A673 (cell line): ENCODE results near the gene PXDC1. TPM values are rescaled to one million over a fixed set of nuclear protein-coding genes. Genes with fewer than 3 reads are reported as not detected.

Source experiments
- BruUV-seq: library from RNA; stranded (reverse); fragments of 400-500 nt; replicated peaks from 2 replicates; lab custom pipeline; 2021; lab: Mats Ljungman, UMichigan
- CTCF ChIA-PET: fragments of 300-600 bp; sonication (Branson Sonifier 250); formaldehyde crosslinking; loops from one replicate; lab custom pipeline; 2022; ENCODE audit warnings: antibody characterized with exemption; lab: Charles Lee
- POLR2A ChIA-PET: fragments of 300-600 bp; sonication (Branson Sonifier 250); formaldehyde crosslinking; loops from one replicate; lab custom pipeline; 2022; ENCODE audit warnings: antibody characterized with exemption; ENCODE audit not compliant: low non-redundant PET; lab: Charles Lee
- DNase-seq: peaks from one replicate; pipeline ENCODE4 v3.0.0-alpha.2; 2015; ENCODE audit warnings: low spot score
- H3K27ac ChIP-seq: fragments of 200-600 bp; sonication (generic); 2 replicates; pipeline ENCODE4 v1.5.1; 2016; ENCODE audit warnings: mixed run types, low read depth, mild to moderate bottlenecking, mixed read lengths, antibody characterized with exemption, low read length; ENCODE audit not compliant: poor library complexity, severe bottlenecking
- H3K27me3 ChIP-seq: fragments of 200-600 bp; sonication (generic); replicated peaks from 2 replicates; pipeline ENCODE4 v1.6.1; 2017; ENCODE audit warnings: mixed run types, low read depth, mild to moderate bottlenecking, mixed read lengths, antibody characterized with exemption, low read length; ENCODE audit not compliant: insufficient read depth, poor library complexity
- H3K36me3 ChIP-seq: fragments of 200-600 bp; sonication (generic); 2 replicates; pipeline ENCODE4 v1.6.1; 2016; ENCODE audit warnings: mixed run types, mild to moderate bottlenecking, mixed read lengths, antibody characterized with exemption, low read length; ENCODE audit not compliant: insufficient read depth, poor library complexity, severe bottlenecking
- H3K4me1 ChIP-seq: fragments of 200-600 bp; sonication (generic); 2 replicates; pipeline ENCODE4 v1.6.1; 2017; ENCODE audit warnings: mixed run types, mild to moderate bottlenecking, mixed read lengths, antibody characterized with exemption, low read length; ENCODE audit not compliant: insufficient read depth, poor library complexity, severe bottlenecking
- H3K4me3 ChIP-seq: fragments of 200-600 bp; sonication (generic); 2 replicates; pipeline ENCODE4 v1.5.1; 2016; ENCODE audit warnings: low read depth, mixed run types, mild to moderate bottlenecking, mixed read lengths, low read length; ENCODE audit not compliant: poor library complexity, severe bottlenecking
- H3K9me3 ChIP-seq: fragments of 200-600 bp; sonication (generic); 2 replicates; pipeline ENCODE4 v1.6.1; 2016; ENCODE audit warnings: mixed run types, low read depth, mild to moderate bottlenecking, mixed read lengths, antibody characterized with exemption, low read length; ENCODE audit not compliant: poor library complexity, severe bottlenecking
- CTCF ChIP-seq: fragments of 300-800, 200-600 bp; sonication (generic); conservative IDR thresholded peaks from 2 replicates; pipeline ENCODE4 v1.5.1; 2017; ENCODE audit warnings: low read depth, mild to moderate bottlenecking, antibody characterized with exemption, low read length, moderate library complexity, mixed read lengths
- EZH2 ChIP-seq: fragments of 200-600 bp; sonication (generic); IDR thresholded peaks from 2 replicates; pipeline ENCODE4 v1.6.1; 2017; ENCODE audit warnings: borderline replicate concordance, low read depth, mild to moderate bottlenecking, mixed read lengths, antibody characterized with exemption, low read length; ENCODE audit not compliant: poor library complexity, severe bottlenecking
- intact Hi-C: fragments of 100-400 bp; cut with micrococcal nuclease; formaldehyde crosslinking; loops from one replicate; pipeline ENCODE4 v1.10.0; 2022; ENCODE audit not compliant: unreplicated experiment
- total RNA-seq: library from RNA; stranded (reverse); gene quantifications from 2 replicates; pipeline ENCODE4 v1.2.3, GENCODE V29; 2021

PXDC1 gene
- total RNA-seq, 1 experiment from 2014 or later = 5.2 TPM

- no peaks in the 10 kb centered on the region for H3K27me3 ChIP-seq
- DNase-seq = no peak
- no peaks in the 10 kb centered on the region for H3K9me3 ChIP-seq
- intact Hi-C loops = loop anchor here (10.0 kb wide), 1 partner anchor 203 kb away; no protein-coding TSS in a partner anchor
- TF ChIP-seq CTCF (no peak), EZH2 (no peak)
- CTCF ChIA-PET = no interaction called here
- no peak overlapping the region for H3K27ac ChIP-seq
- no peak overlapping the region for H3K4me3 ChIP-seq
- H3K36me3 ChIP-seq = no peaks in the 10 kb centered on the region
- no TSS peak for BruUV-seq
- POLR2A ChIA-PET = no interaction called here
- H3K4me1 ChIP-seq = no peaks in the 10 kb centered on the region
Measured at GRCh38 chr6:3727593-3728108, 23.9 kb downstream of the PXDC1 start.

- Histone ChIP-seq H3K4me3 (no peak overlapping the region), H3K27ac (no peak overlapping the region), H3K4me1 (no peaks in the 10 kb centered on the region), H3K27me3 (no peaks in the 10 kb centered on the region), H3K36me3 (no peaks in the 10 kb centered on the region), H3K9me3 (no peaks in the 10 kb centered on the region)
- DNase-seq = no peak
- ChIA-PET CTCF (no interaction called here), POLR2A (no interaction called here)
- BruUV-seq = no TSS peak
- intact Hi-C loops = loop anchor here (10.0 kb wide), 1 partner anchor 202 kb away; no protein-coding TSS in a partner anchor
- no peak for TF ChIP-seq CTCF
- TF ChIP-seq EZH2 = no peak
Measured at GRCh38 chr6:3727036-3727435, 24.5 kb downstream of the PXDC1 start.

GRCh38 chr6:3726421-3726820 is 25.1 kb downstream of the PXDC1 start:
- intact Hi-C loops = loop anchor here (10.0 kb wide), 1 partner anchor 202 kb away; no protein-coding TSS in a partner anchor
- Histone ChIP-seq H3K4me1 (no peaks in the 10 kb centered on the region), H3K27ac (no peak overlapping the region), H3K36me3 (no peaks in the 10 kb centered on the region), H3K27me3 (no peaks in the 10 kb centered on the region), H3K4me3 (no peak overlapping the region), H3K9me3 (no peaks in the 10 kb centered on the region)
- no peak for DNase-seq
- no TSS peak for BruUV-seq
- ChIA-PET POLR2A (no interaction called here), CTCF (no interaction called here)
- TF ChIP-seq CTCF (no peak), EZH2 (no peak)
